Tibial nerve (tissue), 4 donors: Measurements from ENCODE around the gene SOCS7.

Experiments
- EP300 ChIP-seq, 2 donors: sonication (generic); formaldehyde crosslinking; IDR thresholded peaks; one replicate each; pipeline ENCODE4 v1.6.1; 2017; ENCODE audit warnings: antibody characterized with exemption in 2 of 2, mild to moderate bottlenecking in 1 of 2
- POLR2A ChIP-seq, 2 donors: fragments of 450-650 bp; IDR thresholded peaks; one replicate each; pipeline ENCODE4 v1.6.1; 2017; ENCODE audit warnings: antibody characterized with exemption in 2 of 2, mild to moderate bottlenecking in 2 of 2, moderate library complexity in 2 of 2
- TF ChIP-seq, protein P1 (sequence below), 5 experiments: fragments of 200-600 bp in 3 of 5; fragments of 450-650 bp in 2 of 5; sonication (generic) in 3 of 5; IDR thresholded peaks; one replicate each; pipeline ENCODE4 v1.5.1; 2016 to 2019; ENCODE audit warnings: antibody characterized with exemption in 5 of 5, mild to moderate bottlenecking in 3 of 5, moderate library complexity in 2 of 5

DNA sequence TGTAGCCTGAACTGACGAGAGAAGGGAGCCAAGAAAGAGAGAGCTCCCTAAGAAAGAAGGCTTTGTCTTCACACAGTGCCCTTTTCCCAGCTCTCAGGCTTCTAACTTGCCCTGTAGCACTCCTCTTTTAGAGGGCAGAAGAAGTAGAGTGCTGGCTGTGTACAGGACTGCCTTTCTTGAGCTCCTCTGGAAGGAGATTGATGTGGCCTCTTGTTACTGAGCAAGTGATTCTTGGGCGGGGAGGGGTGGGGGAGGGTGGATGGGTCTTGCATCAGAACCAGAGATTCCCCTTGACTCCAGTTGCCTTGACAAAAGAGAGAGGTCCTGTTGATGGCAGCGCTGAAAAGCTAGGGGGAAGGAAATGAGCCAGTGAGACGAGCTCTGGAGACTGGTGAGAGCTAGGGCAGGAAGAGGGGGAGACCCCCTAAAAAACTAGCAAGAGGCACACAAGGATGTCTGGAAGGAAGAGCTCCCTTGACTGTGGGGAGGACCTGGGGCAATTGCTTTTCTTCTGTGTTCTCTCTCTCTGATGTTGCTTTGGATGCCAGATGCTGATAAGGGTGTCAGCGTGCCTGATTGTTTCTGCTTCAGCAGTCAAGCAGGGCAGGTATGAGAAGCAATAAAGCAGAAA lies 26.3 kb upstream of the SOCS7 start:
- TF ChIP-seq, protein P1, sequence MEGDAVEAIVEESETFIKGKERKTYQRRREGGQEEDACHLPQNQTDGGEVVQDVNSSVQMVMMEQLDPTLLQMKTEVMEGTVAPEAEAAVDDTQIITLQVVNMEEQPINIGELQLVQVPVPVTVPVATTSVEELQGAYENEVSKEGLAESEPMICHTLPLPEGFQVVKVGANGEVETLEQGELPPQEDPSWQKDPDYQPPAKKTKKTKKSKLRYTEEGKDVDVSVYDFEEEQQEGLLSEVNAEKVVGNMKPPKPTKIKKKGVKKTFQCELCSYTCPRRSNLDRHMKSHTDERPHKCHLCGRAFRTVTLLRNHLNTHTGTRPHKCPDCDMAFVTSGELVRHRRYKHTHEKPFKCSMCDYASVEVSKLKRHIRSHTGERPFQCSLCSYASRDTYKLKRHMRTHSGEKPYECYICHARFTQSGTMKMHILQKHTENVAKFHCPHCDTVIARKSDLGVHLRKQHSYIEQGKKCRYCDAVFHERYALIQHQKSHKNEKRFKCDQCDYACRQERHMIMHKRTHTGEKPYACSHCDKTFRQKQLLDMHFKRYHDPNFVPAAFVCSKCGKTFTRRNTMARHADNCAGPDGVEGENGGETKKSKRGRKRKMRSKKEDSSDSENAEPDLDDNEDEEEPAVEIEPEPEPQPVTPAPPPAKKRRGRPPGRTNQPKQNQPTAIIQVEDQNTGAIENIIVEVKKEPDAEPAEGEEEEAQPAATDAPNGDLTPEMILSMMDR (IDR thresholded peaks at IDR 0.05) = no peak
- TF ChIP-seq POLR2A (IDR thresholded peaks at IDR 0.05) = no peak
- peak in 1 of 2 donors; percentile 24 for TF ChIP-seq EP300 (IDR thresholded peaks at IDR 0.05)
